Ramos (cell line): ENCODE measurements around the gene TNRC6C.

ENCODE experiments used
- in situ Hi-C: fragments of 300-500 bp; cut with MboI; formaldehyde crosslinking; loops from one replicate; pipeline ENCODE4 v1.14.3; 2022; ENCODE audit warnings: low sequenced_read_pairs; ENCODE audit not compliant: unreplicated experiment

Gene TNRC6C

DNA sequence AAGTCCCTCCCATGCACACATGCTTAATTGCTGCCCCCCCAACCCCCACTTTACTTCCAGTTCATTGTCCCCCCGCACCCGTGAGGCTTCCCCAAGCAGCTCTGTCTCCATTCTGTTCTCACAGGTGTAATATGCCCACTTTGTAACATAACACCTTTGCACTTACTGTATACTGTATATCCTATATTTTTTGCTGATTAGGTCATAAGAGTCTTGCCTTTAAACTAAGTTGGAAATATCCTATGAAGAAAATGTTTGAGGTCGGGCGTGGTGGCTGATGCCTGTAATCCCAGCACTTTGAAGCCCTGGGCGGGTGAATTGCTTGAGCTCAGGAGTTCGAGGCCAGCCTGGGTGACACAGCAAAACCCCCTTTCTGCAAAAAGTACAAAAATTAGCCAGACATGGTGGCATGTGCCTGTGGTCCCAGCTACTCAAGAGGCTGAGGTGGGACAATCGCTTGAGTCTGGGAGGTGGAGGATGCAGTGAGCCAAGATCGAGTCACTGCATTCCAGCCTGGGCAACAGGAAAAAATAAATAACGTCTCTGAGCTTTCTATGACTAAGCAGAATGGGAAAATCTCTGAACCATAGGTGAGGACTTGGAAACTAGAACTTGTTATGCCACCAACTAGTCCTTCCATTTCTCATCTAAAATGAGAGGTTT is 76.1 kb downstream of the TNRC6C start:
- in situ Hi-C loops: no loop called here

DNA sequence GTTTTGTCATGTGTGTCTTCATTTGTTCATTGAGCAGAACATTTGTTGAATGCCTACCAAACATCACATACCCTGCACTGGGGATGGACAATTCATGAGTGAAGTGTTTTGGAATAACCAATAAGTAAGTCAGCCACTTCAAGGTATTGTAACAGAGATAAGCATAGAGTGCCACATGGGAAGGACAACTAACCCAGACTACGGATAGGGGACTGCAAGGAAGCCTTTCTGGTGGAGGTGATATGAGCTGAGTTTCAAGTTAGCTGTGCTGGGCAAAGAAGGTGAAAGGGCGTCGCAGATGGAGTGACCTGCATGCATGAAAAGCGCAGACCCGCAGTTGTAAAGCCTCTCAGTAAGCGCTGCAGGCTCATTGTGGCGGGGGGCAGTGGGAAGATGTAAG is 78.8 kb downstream of the TNRC6C start:
- in situ Hi-C loops: no loop called here

DNA sequence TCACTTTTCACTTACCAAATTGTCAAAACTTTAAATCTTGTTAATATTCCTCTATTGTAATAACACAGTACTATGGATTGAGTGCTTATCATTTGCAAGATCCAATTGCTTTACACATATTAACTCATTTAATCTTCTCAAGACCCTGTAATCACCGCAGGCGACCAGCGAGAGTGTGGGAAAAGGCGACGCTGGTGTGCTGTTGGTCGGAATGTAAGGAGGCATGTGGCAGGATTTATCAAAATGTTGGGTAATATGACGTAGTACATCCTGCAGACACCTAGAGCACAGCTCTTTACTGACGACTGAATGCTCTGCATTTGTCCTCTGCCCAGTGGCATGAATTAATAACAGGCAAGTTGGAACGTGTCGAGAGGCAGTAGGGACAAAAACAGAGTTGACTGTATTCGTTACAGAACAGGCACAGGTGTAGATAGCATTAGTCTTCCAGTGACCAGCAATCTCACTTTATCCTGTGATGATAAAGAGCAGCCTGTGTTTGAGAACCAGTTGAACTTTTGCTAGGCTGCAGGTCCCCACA is 80.3 kb downstream of the TNRC6C start:
- in situ Hi-C loops: no loop called here

DNA sequence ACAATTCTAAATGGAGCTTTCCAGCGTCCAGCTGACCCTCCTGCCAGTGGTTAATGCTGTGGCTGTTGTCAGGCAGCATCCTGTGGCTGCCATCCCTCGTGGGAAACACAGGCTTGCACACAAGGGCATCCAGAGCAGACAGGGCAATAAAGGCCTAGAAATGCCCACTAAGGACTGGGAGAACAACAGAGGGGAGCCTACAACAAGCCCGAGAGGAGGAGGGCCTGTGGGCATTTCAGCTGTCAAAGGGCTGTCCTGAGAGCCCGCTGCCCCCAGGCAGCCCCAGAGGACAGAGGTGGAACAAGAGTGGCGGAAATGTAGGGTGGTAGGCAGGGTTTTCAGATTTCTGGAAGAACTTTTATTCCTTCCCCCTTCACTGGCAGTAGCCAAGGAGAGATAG is 81.1 kb downstream of the TNRC6C start:
- in situ Hi-C loops: no loop called here

DNA sequence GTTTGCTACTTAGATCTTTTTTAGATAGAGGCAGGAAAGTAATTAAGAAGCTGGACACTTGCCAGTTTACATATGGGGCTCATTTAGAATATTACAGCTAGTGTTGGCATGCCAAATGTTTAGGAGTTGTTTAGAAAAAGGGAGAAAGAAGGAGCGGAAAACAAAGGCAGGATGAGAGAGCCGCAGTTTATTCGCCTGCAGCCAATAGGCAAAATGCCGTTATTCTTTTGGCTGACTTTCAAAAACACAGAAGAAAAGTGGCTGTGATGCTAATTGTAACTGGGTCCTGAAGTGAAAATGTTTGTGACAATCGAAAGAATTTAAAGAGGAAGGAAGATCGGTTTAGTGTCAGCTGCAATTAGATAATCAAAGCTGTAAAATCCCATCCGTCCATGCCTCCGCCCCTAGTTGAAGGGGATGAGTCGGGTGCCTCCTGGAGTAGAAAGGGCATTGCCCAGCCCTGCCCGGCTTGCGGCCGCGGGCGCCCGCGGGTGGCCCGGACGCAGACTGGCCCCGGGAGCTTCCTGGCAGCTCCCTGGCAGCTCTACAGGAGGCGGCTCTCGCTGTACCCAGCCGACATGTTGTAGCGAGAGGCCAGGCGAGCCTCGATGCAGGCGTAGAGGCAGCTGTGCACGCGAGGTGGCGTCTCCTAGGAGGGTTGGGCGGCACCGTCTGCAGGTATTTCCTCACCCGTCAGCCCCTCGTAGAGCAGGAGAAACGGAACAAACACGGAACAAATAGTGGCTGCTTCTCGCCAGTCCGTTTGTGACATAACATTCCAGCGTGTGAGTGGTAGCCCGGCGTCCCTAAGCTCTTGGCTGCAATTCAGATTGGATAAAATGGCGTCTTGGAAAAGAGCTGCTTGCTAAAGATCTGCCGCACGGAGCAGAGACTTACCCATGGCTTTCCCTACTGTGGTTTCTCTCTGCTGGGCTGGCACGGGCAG is 82.2 kb downstream of the TNRC6C start:
- in situ Hi-C loops: no loop called here

DNA sequence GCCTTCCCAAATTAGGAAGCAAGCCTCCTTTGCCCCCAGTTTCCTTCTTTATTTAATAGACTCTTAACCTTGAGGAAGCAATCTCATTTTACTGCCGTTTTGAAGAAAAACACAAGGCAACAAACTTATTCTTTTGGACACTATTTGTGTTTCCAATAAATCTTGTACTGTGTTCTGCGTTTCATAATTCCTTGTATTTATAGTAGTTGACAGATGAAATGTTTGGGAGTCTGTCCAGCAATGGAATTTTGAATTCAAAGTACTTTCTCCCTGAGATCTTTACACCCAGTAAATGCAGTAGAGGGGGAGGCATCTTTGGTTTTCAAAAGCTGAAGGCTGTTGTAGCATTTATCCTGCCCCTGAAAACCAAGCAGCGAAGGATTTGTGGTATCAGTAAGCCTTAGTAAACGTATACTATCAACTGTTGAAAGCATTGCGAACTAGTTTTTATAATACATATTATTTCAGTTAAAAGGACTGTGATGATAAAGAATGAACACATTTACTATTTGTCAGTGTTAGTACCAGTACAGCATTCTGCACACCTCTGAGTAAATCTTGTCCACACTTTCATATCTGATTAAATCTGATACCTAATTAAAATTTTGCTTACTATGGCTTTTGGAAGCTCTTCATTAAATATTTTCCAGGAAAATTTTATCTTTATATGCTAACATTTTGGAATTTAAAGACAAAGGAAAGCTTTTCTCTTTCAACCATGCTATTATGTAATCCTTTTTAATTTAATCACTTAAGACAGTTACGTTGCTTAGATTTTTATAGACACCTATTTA is 83.1 kb downstream of the TNRC6C start:
- in situ Hi-C loops: no loop called here

DNA sequence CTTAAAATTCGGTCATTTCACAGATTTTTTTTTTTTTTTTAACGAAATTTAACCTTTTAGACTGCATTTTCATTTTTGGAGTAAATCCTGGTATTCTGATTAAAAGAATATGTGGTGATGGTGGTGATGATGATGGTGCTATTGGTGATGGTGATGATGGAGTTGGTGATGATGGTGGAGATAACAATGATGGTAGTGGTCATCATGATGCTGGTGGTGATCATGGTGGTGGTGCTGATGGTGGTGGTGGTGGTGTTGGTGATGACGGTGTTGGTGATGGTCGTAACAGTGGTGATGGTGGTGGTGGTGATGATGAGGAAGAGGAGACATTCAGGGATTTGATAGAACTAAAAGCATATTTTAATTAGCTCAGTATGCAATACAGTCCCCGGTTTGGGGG is 84.0 kb downstream of the TNRC6C start:
- in situ Hi-C loops: no loop called here

DNA sequence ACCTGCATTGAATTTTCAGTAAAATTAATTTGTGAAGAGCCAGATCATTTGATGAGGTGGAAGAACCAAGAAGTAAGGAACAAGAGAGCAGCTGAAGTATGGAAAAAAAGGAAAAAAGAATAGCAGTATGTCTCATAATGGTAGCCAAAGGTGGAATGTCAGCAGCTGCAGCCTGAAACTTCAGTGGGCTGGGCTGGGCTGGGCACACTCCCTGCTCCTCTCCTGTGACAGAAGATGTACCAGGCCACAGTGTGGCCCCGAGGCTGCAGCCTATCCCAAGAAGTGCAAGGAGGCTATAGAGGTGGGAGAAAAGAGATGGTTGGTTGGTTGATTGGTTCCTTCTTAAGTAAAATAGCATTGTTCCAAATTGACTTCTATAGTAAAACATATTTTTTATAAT is 84.5 kb downstream of the TNRC6C start:
- in situ Hi-C loops: no loop called here

DNA sequence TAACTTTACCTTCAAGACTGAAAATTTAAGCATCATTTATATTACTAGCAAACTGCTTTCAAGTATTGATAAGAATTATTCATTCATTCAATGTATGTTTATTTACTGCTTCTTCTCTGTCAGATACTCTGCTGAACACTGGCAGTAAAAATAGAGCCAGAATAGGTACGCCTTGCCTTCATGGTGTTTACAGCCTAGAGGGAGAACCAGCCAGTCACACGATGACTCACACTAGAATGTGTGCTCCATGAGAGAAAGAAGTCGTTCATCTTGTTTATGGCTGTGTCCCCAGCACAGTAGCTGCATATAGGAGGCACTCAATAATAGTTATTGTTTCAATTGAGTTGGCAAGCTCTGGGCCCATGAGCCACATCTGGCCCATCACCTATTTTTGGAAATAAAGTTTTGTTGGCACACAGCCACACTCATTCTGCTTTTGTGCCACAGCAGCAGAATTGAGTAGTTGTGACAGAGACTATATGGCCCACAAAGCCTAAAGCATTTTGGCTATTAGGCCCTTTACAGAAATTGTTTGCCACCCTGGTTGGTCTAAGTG is 85.9 kb downstream of the TNRC6C start:
- in situ Hi-C loops: no loop called here

DNA sequence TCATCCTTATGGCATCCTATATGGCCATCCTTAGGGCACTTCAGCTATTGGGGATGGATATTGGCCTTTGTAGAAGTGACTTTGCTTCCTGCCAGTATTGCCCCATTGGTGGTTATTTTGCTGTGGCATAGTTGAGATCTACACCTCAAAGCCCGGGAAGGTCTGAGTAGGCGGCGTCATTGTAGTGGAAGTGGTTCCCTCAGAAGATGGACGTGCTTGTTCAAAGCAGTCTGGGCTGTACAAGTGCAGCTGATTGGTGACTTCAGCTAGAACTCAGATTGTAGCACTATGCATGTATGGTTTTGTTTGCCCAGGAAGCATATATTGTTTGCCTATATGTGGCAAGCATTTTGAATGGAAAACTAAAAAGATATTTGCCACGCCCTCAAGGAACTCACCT is 86.8 kb downstream of the TNRC6C start:
- in situ Hi-C loops: no loop called here

DNA sequence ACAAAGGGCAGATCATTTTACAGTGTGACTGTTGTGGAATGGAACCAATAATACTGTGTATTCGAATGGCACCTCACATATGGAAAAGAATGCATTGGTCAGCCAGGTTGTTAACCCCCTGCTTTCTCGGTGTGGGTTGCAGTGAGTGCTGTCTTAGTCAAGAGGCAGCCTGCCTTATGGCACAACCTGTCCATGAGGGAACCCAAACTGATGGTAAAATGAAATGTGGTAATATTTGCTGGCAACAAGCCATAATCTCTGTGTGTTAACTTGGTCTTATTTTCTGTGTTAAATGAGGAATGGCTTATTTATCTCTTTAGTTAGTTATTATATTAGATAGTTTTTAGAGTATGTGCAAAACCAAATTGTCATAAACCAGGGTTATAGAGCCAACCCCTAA is 88.4 kb downstream of the TNRC6C start:
- in situ Hi-C loops: no loop called here

DNA sequence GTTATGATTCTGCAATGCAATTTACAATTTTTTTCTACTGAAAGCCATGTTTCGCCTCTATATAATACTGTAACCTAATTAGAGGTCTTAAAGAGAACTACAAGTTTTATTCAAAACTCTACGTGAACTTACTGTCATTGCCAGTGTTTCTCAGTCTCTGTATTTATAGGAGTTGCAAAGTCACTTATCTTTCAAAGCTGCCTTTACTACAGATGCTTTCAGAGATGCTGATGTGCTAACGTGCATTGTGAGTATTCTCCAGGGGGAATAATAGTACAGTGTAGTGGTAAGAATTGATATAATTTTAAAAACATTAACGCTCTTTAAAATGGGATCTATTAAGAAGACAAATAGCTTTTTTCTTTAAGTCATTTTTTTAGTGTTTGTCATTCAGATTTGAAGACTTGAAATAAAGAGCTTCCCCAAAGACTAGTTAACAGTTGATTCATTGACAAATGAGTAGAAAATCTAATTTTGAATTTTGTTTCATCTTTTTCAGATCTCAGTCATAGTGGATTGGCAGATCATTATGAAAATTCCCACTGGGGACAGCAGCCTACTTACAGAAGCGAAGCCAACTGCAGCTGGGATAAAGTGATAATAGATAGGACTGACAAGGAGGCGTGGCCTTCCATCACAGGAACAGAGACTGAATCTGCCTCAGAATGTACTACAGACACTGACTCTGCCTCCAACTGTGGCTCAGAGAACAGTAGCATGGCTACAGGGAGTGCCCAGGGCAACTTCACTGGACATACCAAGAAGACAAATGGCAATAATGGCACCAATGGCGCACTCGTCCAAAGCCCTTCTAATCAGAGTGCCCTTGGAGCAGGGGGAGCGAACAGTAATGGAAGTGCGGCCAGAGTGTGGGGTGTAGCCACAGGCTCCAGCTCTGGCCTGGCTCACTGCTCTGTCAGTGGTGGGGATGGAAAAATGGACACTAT is 90.1 kb downstream of the TNRC6C start:
- in situ Hi-C loops: no loop called here

DNA sequence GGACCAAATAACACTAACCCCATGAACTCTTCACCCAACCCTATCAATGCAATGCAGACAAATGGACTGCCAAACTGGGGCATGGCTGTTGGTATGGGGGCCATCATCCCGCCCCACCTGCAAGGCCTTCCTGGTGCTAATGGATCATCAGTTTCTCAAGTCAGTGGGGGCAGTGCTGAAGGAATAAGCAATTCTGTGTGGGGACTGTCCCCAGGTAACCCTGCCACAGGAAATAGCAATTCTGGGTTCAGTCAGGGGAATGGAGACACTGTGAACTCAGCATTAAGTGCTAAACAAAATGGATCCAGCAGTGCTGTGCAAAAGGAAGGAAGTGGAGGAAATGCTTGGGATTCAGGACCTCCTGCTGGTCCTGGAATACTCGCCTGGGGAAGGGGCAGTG is 91.1 kb downstream of the TNRC6C start:
- in situ Hi-C loops: no loop called here

DNA sequence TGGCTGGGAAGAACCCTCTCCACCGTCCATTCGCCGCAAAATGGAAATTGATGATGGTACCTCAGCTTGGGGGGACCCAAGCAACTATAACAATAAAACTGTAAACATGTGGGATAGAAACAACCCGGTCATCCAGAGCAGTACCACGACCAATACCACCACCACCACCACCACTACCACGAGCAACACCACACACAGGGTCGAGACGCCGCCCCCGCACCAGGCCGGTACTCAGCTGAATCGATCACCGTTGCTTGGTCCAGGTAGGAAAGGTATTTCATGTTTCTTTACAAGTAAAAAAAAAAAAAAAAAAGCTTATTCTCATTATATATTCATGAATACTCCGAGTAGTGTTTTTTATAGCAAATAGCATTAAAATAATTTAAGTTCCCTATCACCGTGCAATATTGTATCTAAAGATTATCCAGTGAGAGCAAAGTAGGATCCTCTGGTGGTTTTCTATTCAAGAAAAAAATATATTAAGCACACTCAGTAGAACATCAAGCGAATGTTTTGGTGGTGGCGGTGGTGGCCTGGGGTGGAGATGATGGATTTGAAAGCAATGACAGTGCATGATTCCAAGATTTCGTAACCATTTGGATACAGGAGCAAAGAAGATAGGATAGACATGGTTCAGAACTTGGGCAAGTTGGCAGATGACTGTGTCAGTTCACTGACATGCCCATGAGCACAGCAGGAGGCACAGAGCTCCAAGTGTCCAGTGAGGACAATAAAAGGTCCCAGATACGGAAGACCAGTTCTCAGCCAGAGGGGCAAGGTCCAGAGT is 92.9 kb downstream of the TNRC6C start:
- in situ Hi-C loops: no loop called here

DNA sequence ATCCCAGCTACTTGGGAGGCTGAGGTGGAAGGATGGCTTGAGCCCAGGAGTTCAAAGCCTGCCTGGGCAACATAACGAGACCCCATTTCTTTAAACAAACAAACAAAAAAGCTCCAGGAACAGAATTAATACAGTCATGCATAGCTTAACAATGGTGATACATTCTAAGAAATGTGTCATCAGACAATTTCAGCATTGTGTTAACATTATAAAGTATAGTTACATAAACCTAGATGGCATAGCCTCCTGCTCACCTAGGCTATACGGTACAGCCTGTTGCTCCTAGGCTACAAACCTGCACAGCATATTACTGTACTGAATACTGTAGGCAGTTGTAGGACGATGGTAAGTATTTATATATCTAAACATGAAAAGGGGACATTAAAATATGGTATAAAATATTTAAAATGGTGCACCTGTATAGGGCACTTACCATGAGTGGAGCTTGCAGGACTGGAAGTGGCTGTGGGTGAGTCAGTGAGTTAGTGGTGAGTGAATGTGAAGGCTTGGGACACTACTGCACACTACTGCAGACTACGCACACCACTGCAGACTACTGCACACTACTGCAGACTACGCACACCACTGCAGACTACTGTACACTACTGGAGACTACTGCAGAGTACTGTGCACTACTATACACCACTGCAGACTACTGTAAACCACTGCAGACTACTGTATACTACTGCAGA is 95.4 kb downstream of the TNRC6C start:
- in situ Hi-C loops: no loop called here

DNA sequence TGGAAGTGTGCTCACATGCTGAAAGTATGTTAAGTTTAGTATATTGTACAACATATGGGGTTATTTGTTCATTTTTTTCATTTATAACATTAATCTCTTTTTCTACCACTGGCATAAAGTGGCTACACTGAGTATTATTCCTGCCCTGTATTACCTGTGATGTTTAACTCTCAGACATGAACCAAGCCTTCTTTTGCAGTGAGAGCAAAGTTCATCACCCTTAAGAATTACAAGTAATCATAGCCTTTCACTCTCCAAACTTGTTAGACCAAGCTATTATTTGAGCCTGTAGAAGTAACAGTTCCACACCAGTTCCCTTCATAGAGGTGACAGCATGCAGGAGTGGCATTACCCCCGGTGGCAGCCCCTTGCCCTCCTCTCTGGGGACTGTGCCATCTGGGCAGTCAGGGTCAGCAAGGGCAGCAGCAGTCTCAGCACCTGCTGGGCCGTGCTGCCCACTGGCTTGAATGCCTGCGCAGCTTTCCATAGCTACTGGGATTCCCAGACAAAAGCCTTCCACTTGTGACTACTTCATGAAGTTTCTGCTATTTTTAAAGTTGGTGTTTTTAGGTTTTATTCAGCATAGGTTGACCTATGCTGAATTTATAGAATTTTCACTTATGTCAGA is 98.7 kb downstream of the TNRC6C start:
- in situ Hi-C loops: no loop called here

DNA sequence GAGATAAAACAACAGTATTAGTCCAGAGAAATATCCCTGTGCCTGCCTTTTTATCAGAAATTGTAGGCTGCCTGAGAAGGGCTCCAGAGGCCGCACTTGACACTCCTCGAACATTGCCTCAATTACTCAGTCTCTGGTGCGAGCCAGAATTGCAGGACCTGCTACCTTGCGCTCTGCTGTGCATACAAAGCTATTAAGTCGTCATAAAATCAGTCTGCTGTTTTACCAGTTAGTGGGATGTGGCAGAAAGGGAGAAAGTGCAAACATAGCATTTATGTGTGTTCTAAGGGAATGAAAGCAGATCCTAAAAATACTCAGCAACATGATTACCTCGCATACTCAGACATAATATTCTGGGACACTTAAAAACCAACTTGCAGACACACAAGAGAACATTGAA is 99.5 kb downstream of the TNRC6C start:
- in situ Hi-C loops: no loop called here

DNA sequence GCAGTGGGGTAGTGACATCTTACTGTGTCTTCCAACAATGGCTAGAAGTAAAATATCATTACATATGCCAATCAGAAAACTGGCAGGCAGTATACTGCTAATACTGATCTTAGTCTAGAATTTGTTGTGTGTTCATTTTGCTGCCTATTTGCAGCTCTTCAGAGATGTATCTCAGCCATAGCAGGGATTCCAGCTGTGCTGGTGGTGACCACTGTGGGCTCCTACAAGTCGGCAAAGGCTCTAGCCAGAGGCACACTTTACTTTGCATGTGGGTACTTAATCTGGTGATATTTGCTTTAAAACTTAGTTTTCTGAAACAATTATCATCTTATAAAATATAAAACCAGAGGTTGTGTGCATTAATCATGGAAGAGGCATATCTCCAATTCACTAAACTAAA is 100.1 kb downstream of the TNRC6C start:
- in situ Hi-C loops: no loop called here
